HepG2 (cell line): ENCODE measurements around the gene TBXA2R. TPM values are rescaled to one million over a fixed set of nuclear protein-coding genes. Genes with fewer than 3 reads are reported as not detected.

Experiments
- ATAC-seq: fragments of 200-7000 bp; cut with Tn5 transposase; 3 replicates; pipeline ENCODE4 v1.9.1; 2020; ENCODE audit warnings: mild to moderate bottlenecking, moderate library complexity
- BruUV-seq: library from RNA; stranded (reverse); fragments of 400-500 nt; replicated peaks from 2 replicates; lab custom pipeline; 2021; lab: Mats Ljungman, UMichigan
- CTCF ChIA-PET: fragments of 300-600 bp; formaldehyde crosslinking; extraction: SDS; loops from one replicate; lab custom pipeline; 2021; ENCODE audit warnings: low total read pairs, inconsistent platforms, low intra/inter-chr PET ratio; lab: Yijun Ruan, JAX
- POLR2A ChIA-PET: fragments of 350-600 bp; sonication (Branson Sonifier 250); formaldehyde crosslinking; loops from one replicate; lab custom pipeline; 2020; ENCODE audit warnings: antibody characterized with exemption, inconsistent platforms; lab: Yijun Ruan, JAX
- DNase-seq: peaks from one replicate; pipeline ENCODE4 v3.0.0-alpha.2; 2015; ENCODE audit warnings: low spot score
- FAIRE-seq: peaks from 3 replicates; lab custom pipeline; 2011; peaks lifted over from hg19 to GRCh38; lab: Jason Lieb, UNC
- H2AFZ ChIP-seq: one replicate; pipeline ENCODE4 v1.6.1; 2011; ENCODE audit warnings: low read length, inconsistent platforms
- H3K27ac ChIP-seq: fragments of 300-600 bp; 3 replicates; pipeline ENCODE4 v1.8.0; 2011; ENCODE audit warnings: mixed run types, mild to moderate bottlenecking, mixed read lengths, low read length, inconsistent platforms; ENCODE audit not compliant: insufficient read depth; ENCODE audit errors: extremely low read length
- H3K27me3 ChIP-seq, 2 experiments: fragments of 200-600 bp in 1 of 2; 2 replicates in 1 of 2; 3 replicates in 1 of 2; pipeline versions ENCODE4 v1.6.0 to v1.8.0; 2011; ENCODE audit warnings: low read length in 2 of 2, mild to moderate bottlenecking in 2 of 2, moderate library complexity in 2 of 2, inconsistent platforms in 1 of 2; ENCODE audit not compliant: insufficient read depth in 2 of 2, control insufficient read depth in 1 of 2
- H3K36me3 ChIP-seq, 2 experiments: fragments of 200-600 bp in 1 of 2; replicated peaks in 1 of 2; 2 replicates in 1 of 2; 3 replicates in 1 of 2; pipeline versions ENCODE4 v1.5.1 to v1.8.0; 2011; ENCODE audit warnings: low read length in 2 of 2, inconsistent platforms in 1 of 2; ENCODE audit not compliant: insufficient read depth in 2 of 2, control insufficient read depth in 1 of 2
- H3K4me1 ChIP-seq: 2 replicates; pipeline ENCODE4 v1.5.1; 2012; ENCODE audit warnings: low read length, inconsistent platforms; ENCODE audit not compliant: insufficient read depth
- H3K4me2 ChIP-seq: 2 replicates; pipeline ENCODE4 v1.6.0; 2011; ENCODE audit warnings: low read depth, low read length, inconsistent platforms
- H3K4me3 ChIP-seq, 3 experiments: fragments of 200-600 bp in 1 of 3; sonication (generic), shearing (Covaris generic) in 1 of 3; replicated peaks in 1 of 3; 2 replicates each; pipeline ENCODE4 v1.5.1; 2011 to 2016; ENCODE audit warnings: low read length in 3 of 3, inconsistent platforms in 2 of 3, low read depth in 2 of 3, mild to moderate bottlenecking in 2 of 3, control low read depth in 1 of 3, mixed read lengths in 1 of 3; ENCODE audit not compliant: insufficient read depth in 1 of 3
- H3K79me2 ChIP-seq: one replicate; pipeline ENCODE4 v1.6.1; 2011; ENCODE audit warnings: low read length, inconsistent platforms; ENCODE audit not compliant: insufficient read depth
- H3K9ac ChIP-seq: 2 replicates; pipeline ENCODE4 v1.6.0; 2011; ENCODE audit warnings: mild to moderate bottlenecking, low read depth, low read length, inconsistent platforms; ENCODE audit not compliant: insufficient read depth
- H3K9me3 ChIP-seq: 2 replicates; pipeline ENCODE4 v1.5.1; 2012; ENCODE audit warnings: mild to moderate bottlenecking, low read length
- H4K20me1 ChIP-seq: 2 replicates; pipeline ENCODE4 v1.6.0; 2011; ENCODE audit warnings: inconsistent platforms, mild to moderate bottlenecking, low read length, moderate library complexity; ENCODE audit not compliant: insufficient read depth
- CEBPB ChIP-seq: IDR thresholded peaks from 2 replicates; pipeline ENCODE4 v1.6.1; 2011; ENCODE audit warnings: low read depth, low read length, improper control_type of control experiment, borderline replicate concordance
- DDIT3 ChIP-seq: sonication (generic); formaldehyde crosslinking; IDR thresholded peaks from 2 replicates; pipeline ENCODE4 v1.4.0; 2020; ENCODE audit warnings: mild to moderate bottlenecking, missing genetic modification reagents
- FOSL1 ChIP-seq: sonication (generic); formaldehyde crosslinking; IDR thresholded peaks from 2 replicates; pipeline ENCODE4 v1.9.0; 2021; ENCODE audit warnings: missing genetic modification reagents, borderline replicate concordance
- FOSL2 ChIP-seq: sonication (generic); formaldehyde crosslinking; IDR thresholded peaks from 2 replicates; pipeline ENCODE4 v1.4.0; 2020; ENCODE audit warnings: missing genetic modification reagents
- IRX3 ChIP-seq: sonication (generic); formaldehyde crosslinking; IDR thresholded peaks from 2 replicates; pipeline ENCODE4 v1.8.1; 2023; ENCODE audit warnings: mild to moderate bottlenecking, low read depth, missing genetic modification reagents, borderline replicate concordance
- KAT8 ChIP-seq: IDR thresholded peaks from 2 replicates; pipeline ENCODE4 v1.6.1; 2016; ENCODE audit warnings: missing genetic modification reagents, missing compliant biosample characterization
- MTA1 ChIP-seq: sonication (generic); formaldehyde crosslinking; IDR thresholded peaks from 2 replicates; pipeline ENCODE4 v1.4.0; 2020; ENCODE audit warnings: missing genetic modification reagents, mild to moderate bottlenecking, borderline replicate concordance
- NR3C1 ChIP-seq: sonication (generic); formaldehyde crosslinking; IDR thresholded peaks from 2 replicates; pipeline ENCODE4 v1.4.0; 2020; ENCODE audit warnings: missing genetic modification reagents
- POLR2AphosphoS2 ChIP-seq: IDR thresholded peaks from 2 replicates; pipeline ENCODE4 v1.6.1; 2011; ENCODE audit warnings: low read depth, low read length, improper control_type of control experiment
- SALL2 ChIP-seq: sonication (generic); formaldehyde crosslinking; IDR thresholded peaks from 2 replicates; pipeline ENCODE4 v1.8.1; 2023; ENCODE audit warnings: mild to moderate bottlenecking, missing genetic modification reagents, inconsistent platforms
- ZNF24 ChIP-seq: fragments of 450-650 bp; IDR thresholded peaks from 2 replicates; pipeline ENCODE4 v1.6.1; 2017; ENCODE audit warnings: antibody characterized with exemption, mild to moderate bottlenecking
- ZNF354B ChIP-seq: sonication (generic); formaldehyde crosslinking; IDR thresholded peaks from 2 replicates; pipeline ENCODE4 v1.8.0; 2022; ENCODE audit warnings: mild to moderate bottlenecking, missing genetic modification reagents
- WGBS: methylation state at CpG from one replicate; pipeline ENCODE4 v1.1.6; 2017; ENCODE audit warnings: low lambda C conversion rate; 5-methylcytosine and 5-hydroxymethylcytosine counted together
- in situ Hi-C: cut with HindIII; loops from 2 replicates; pipeline ENCODE4 v1.10.0; 2017; ENCODE audit warnings: low pct_unique_long_range_greater_than_20kb; ENCODE audit not compliant: extremely low pct_ligation_motif_present
- intact Hi-C: fragments of 100-400 bp; cut with micrococcal nuclease; formaldehyde crosslinking; loops from one replicate; pipeline ENCODE4 v1.10.0; 2022; ENCODE audit not compliant: unreplicated experiment
- polyA plus RNA-seq, 8 experiments: library from polyadenylated mRNA; depleted of rRNA in 3 of 8; stranded (reverse) in 7 of 8; unstranded in 1 of 8; fragments of >200 nt; fragmentation: Illumina TruSeq in 4 of 8; extraction: Trizol in 4 of 8; gene quantifications; 2 replicates each; pipeline versions ENCODE4 v1.2.1 to v1.2.3, GENCODE V29; 2011 to 2016; ENCODE audit warnings: low read depth in 4 of 8, missing spikeins in 1 of 8, mixed read lengths in 1 of 8; ENCODE audit not compliant: insufficient read depth in 1 of 8
- total RNA-seq, 5 experiments: library from RNA; depleted of rRNA; stranded (reverse); fragments of >200 nt; fragmentation: Illumina TruSeq; extraction: Trizol; gene quantifications; 2 replicates each; pipeline ENCODE4 v1.2.3, GENCODE V29; 2016; ENCODE audit warnings: low read depth in 1 of 5

TBXA2R gene
- total and polyA plus RNA-seq, 2 of the 13 experiments (the other 11 are each of a cell fraction or from before 2014, with no cell fraction given): 0.09 TPM; not detected in 1

DNA sequence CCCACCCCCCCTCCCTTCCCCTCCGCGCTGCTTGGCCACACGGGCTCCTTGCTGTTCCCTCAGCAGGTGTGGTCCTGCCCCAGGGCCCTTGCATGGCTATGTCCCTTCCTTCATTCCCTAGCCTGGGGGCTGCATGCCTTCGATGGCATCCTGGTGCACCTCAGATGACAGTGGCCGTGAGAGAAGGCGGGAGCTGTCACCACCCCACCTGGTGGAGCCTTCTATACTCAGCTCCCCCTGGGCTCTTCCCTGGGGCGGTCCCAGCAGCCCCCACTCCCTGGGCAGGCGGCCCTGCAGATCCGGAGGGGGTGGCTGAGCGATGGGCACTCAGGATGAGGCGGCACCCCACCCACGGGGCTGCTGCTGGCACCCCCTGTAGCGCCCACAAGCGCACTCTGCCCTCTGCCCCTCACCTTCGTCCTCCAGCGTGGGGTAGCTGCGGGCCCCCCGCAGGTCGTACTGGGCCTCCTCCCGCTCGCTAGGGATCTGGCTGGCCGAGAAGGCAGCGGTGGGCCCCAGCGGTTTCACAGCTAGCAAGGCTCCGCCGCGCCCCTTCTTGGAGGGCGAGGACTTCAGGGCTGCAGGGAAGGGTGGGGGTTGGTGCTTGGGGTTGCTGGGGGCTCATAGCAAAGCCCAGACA is 37.1 kb upstream of the TBXA2R start:
- intact Hi-C loops: no loop called here
- H3K4me2 ChIP-seq: no peak overlapping the region
- peaks cover 3% of the 10 kb centered on the region in 2 experiments; a peak in 2 of 5 replicates for H3K36me3 ChIP-seq
- H2AFZ ChIP-seq: no peak overlapping the region
- H3K4me1 ChIP-seq: no peaks in the 10 kb centered on the region
- in situ Hi-C loops: no loop called here
- BruUV-seq: no TSS peak
- no peaks in the 10 kb centered on the region for H3K9me3 ChIP-seq
- 82% methylated on average over 9 of the region's 28 CpGs for whole genome bisulfite sequencing
- no peaks in the 10 kb centered on the region for H3K27me3 ChIP-seq
- DNase-seq (no peak), FAIRE-seq (no peak), ATAC-seq (no peak)
- no peak overlapping the region for H3K4me3 ChIP-seq
- no peaks in the 10 kb centered on the region for H3K79me2 ChIP-seq
- no peaks in the 10 kb centered on the region for H4K20me1 ChIP-seq
- TF ChIP-seq ZNF354B (CRISPR knock-in tag) (no peak), FOSL1 (no peak), MTA1 (no peak), IRX3 (no peak), SALL2 (CRISPR knock-in tag) (no peak), KAT8 (CRISPR knock-in tag) (no peak), POLR2AphosphoS2 (no peak), FOSL2 (CRISPR knock-in tag) (no peak), NR3C1 (CRISPR knock-in tag) (no peak), CEBPB (no peak), DDIT3 (CRISPR knock-in tag) (no peak), ZNF24 (no peak)
- H3K9ac ChIP-seq: no peak overlapping the region
- CTCF ChIA-PET: no interaction called here
- POLR2A ChIA-PET: no interaction called here
- no peak overlapping the region for H3K27ac ChIP-seq
